ENCODE data around the gene PNLIP. TPM values are rescaled to one million over a fixed set of nuclear protein-coding genes. Genes with fewer than 3 reads are reported as not detected.
A peak's percentile ranks its signal among the peaks of the same experiment; 100 is the strongest.

PNLIP gene
- total RNA-seq, 2 donors from 2014 or later = 8,888 to 12,294 TPM

DNA sequence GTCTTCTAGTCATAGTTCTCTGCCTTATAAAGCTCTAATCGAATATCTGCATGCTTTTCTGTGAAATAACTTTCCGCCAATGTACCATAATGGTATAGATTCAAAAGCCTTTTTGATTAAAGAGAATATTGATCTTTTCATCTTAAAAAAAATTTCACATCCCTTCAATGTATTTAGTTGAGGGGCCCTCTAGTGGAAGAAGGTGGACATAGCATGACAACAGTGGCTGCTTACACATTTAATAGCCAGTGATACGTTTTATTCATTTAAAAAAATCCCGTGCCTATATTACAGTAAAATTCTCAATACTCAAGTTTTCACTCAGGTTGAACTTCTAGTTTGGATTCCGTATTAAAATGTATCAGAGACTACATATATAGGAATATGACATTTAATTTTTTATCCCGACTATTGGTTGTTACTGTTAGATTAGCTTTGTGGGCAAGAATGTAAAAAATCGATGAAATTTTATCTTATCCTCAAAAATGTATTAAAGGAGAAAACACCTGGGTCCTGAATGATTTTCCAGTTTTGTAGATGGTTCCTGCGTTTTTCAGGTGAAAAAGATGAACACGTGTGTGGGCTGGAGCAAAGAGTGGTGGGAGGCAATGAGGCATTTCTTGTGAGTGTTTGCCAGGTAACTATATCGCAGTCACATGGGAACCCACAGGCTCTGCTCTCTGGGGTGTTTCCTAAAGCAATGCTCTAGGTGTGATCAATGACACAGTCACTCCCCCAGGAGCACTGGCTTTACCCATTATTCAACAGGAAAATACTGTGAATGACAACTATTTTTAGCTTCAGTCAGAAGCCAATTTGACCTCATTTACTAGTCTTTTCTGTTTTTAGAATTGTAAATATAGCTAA, 24.1 kb upstream of the PNLIP start:
- intact Hi-C loops (cut with DNase I) = no loop called here
- DNase-seq = peak; percentile 57 to 78 (median 70)
- no peak overlapping the region for H3K4me3 ChIP-seq
- no peaks in the 10 kb centered on the region for H3K27me3 ChIP-seq
- peak overlapping the region; percentile 28 to 87 (median 76) for H3K27ac ChIP-seq
- H3K36me3 ChIP-seq (replicated peaks in 1 of 2; ENCODE audit: insufficient read depth in 1 of 2, low read depth in 2 of 2) = no peaks in the 10 kb centered on the region
- TF ChIP-seq CTCF (IDR thresholded peaks at IDR 0.05) (peak; percentile 49 to 92 (median 76)), POLR2A (IDR thresholded peaks at IDR 0.05) (peak in 1 of 3 donors; percentile 21)
- H3K4me1 ChIP-seq = peaks cover 47% of the 10 kb centered on the region
- WGBS, 2 donors = 14 to 15% methylated on average over 10 of the region's 10 CpGs
- no peaks in the 10 kb centered on the region for H3K9me3 ChIP-seq
- ATAC-seq = peak; percentile 71

- H3K27ac ChIP-seq = peak overlapping the region; percentile 27 to 87 (median 76)
- peak; percentile 35 to 79 (median 65) for DNase-seq
- no peak overlapping the region for H3K4me3 ChIP-seq
- no peaks in the 10 kb centered on the region for H3K27me3 ChIP-seq
- peak; percentile 68 for ATAC-seq
- no peaks in the 10 kb centered on the region for H3K9me3 ChIP-seq
- 38 to 50% methylated on average over 8 of the region's 8 CpGs for WGBS, 2 donors
- H3K36me3 ChIP-seq (replicated peaks in 1 of 2; ENCODE audit: insufficient read depth in 1 of 2, low read depth in 2 of 2) = no peaks in the 10 kb centered on the region
- intact Hi-C loops (cut with DNase I) = no loop called here
- TF ChIP-seq CTCF (IDR thresholded peaks at IDR 0.05) (no peak), POLR2A (IDR thresholded peaks at IDR 0.05) (peak in 2 of 3 donors; percentile 26 to 29)
- H3K4me1 ChIP-seq = peaks cover 47% of the 10 kb centered on the region
These were observed 22.8 kb upstream of the PNLIP start for GRCh38 chr10:116522803-116523381.

DNA sequence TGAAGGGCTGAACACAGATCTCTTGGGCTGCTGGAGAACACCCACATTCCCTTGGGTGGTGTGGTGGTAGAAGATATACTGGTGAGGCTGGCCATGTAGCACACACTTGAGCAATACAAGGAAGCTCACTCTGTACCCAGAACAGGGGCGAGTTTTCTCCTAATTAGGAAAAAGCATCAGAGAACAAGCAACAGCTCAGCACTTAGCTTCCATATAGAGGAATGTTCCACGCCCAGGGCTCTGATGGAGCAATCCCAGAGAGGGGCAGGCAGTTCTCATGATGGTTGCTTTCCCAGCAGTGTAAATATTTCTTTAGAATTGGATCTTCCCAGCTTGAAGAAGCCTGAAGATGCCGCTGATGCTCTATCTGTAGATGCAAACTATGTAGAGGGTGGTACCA, 21.0 kb upstream of the PNLIP start:
- no peak for ATAC-seq
- WGBS, 2 donors = 84 to 90% methylated on average over 3 of the region's 3 CpGs
- intact Hi-C loops (cut with DNase I) = no loop called here

DNA sequence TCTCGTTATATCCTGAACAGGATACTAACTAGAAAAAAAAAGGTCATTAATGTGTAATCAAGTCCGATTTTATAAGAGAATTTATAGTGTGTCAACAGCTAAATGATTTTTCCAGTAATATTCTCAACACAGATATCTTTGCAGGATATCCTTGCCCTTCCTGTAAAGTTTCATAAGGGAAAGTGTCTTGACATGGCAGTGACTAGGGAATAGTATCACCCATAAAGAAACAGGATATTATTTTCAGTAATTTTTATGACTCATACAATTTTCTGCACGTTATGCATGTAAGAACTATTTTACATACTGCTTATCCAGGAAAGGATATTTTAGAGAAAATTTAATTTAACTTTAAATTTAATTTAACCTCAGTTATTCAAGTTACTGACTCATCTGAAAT, 19.5 kb upstream of the PNLIP start:
- peaks cover 46% of the 10 kb centered on the region for H3K4me1 ChIP-seq
- 26 to 33% methylated on average over 3 of the region's 3 CpGs for WGBS, 2 donors
- intact Hi-C loops (cut with DNase I) = no loop called here
- no peaks in the 10 kb centered on the region for H3K9me3 ChIP-seq
- no peak overlapping the region for H3K4me3 ChIP-seq
- peak overlapping the region in 3 of 4 donors; percentile 16 to 68 (median 47) for H3K27ac ChIP-seq
- TF ChIP-seq POLR2A (IDR thresholded peaks at IDR 0.05) = no peak
- no peak for TF ChIP-seq CTCF (IDR thresholded peaks at IDR 0.05)
- H3K27me3 ChIP-seq = no peaks in the 10 kb centered on the region
- no peaks in the 10 kb centered on the region for H3K36me3 ChIP-seq (replicated peaks in 1 of 2; ENCODE audit: insufficient read depth in 1 of 2, low read depth in 2 of 2)
- DNase-seq = no peak
- ATAC-seq = no peak

More for the DNA sequence above, 21.0 kb upstream of the PNLIP start:
- no peak for TF ChIP-seq CTCF (IDR thresholded peaks at IDR 0.05)
- no peak for TF ChIP-seq POLR2A (IDR thresholded peaks at IDR 0.05)
- peaks cover 47% of the 10 kb centered on the region for H3K4me1 ChIP-seq
- H3K27ac ChIP-seq = peak overlapping the region in 1 of 4 donors; percentile 79
- H3K27me3 ChIP-seq = no peaks in the 10 kb centered on the region
- H3K36me3 ChIP-seq (replicated peaks in 1 of 2; ENCODE audit: insufficient read depth in 1 of 2, low read depth in 2 of 2) = no peaks in the 10 kb centered on the region
- H3K4me3 ChIP-seq = no peak overlapping the region
- no peaks in the 10 kb centered on the region for H3K9me3 ChIP-seq
- DNase-seq = no peak
